Prostate gland (tissue), 2 donors: ENCODE results near the gene FXYD2.

ENCODE experiments used
- CTCF ChIP-seq, 4 experiments: fragments of 200-600 bp in 2 of 4; fragments of 450-650 bp in 2 of 4; sonication (generic) in 2 of 4; IDR thresholded peaks; 1 replicate in 3 of 4; 2 replicates in 1 of 4; pipeline ENCODE4 v1.5.1; 2016 to 2019; ENCODE audit warnings: antibody characterized with exemption in 4 of 4, mild to moderate bottlenecking in 2 of 4, moderate library complexity in 2 of 4
- POLR2A ChIP-seq: fragments of 450-650 bp; IDR thresholded peaks from one replicate; pipeline ENCODE4 v1.6.1; 2016; ENCODE audit warnings: antibody characterized with exemption, mild to moderate bottlenecking

- TF ChIP-seq CTCF (IDR thresholded peaks at IDR 0.05), result no peak
- TF ChIP-seq POLR2A, result no peak
Observed at GRCh38 chr11:117796872-117797529, 27.5 kb downstream of the FXYD2 start, which contains the start of gene DSCAML1.
